ENCODE data around the gene RAP2C.

Gene RAP2C

GRCh38 chrX:132219343-132219768 lies at the start of gene RAP2C:
Gene RAP2C, minus strand, starts transcription at chrX:132219447. Its CDS starts 2,179 bp downstream, at chrX:132217268.
- DNase-seq = peak; percentile 40

DNA sequence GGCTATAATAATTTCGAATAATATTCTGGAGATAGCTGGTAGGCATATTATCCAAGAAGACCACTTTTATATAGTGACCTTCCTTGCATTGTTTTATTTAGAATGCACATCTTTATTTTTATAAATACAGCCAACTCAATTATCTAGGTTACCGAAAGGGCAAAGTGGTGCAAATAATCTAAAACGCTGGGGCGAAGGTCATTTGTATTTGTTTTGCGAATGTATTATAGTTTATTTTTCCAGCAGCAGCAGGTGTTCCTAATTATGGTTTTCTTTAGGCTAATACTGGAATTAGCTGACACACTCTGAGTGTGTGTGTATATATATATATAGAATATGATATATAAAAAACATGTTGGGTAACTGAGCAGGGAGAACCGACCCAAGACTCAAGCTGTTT lies 48.1 kb upstream of the RAP2C start:
- no peak for DNase-seq

DNA sequence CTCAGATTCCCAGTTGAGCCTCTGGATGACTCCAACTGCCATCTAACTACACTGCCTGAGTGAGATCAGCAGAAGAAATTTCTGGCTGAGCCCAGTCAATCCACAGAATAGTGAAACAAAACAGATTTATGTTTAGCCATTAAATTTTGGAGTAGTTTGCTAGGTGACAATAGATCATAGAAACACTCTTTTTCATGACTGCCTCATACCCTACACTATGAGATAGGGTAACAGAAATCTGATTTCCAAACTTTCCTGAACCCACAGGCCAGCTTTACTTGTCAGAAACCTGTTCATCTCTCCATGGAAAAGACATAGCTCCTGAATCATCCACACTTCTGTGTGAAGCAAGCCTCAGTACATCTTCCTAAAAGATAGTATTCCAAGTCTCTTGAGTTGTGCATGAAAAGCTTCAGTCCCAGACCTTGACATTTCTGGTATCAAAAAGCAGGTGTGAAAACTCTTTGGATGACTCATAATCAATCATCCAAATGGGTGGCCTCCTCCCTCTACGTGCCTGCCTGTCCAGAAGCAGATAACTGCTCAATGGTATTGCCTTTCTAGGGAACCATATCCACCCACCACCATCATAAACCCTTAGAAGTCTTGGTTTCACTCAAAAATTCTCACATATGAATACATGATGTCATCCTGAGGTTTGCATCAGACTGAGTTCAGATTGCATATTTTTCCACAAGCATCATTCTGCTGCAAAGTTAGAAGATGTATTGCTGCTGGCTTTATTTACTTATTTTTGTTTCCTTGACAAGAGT lies 47.5 kb upstream of the RAP2C start:
- no peak for DNase-seq

GRCh38 chrX:132263127-132263526 lies 43.9 kb upstream of the RAP2C start:
- DNase-seq = no peak

DNA sequence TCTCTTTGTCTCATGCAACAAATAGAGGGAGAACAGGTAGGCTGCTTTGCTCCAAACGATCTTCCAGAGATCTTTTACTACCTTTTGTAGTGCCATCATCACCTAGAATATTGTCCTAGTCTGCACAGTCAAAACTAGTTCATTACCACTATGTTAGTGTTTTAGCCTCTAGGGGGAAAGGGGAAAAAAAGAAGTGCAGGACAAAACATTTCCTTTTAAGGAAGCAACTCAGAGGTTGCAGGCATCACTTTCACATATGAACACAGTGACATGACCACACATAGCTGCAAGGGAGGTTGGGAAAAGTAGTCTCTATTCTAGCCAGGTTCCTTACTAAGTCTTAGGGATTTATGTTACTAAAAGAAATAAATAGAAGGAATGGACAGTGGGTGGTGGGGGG lies 39.3 kb upstream of the RAP2C start:
- no peak for DNase-seq

DNA sequence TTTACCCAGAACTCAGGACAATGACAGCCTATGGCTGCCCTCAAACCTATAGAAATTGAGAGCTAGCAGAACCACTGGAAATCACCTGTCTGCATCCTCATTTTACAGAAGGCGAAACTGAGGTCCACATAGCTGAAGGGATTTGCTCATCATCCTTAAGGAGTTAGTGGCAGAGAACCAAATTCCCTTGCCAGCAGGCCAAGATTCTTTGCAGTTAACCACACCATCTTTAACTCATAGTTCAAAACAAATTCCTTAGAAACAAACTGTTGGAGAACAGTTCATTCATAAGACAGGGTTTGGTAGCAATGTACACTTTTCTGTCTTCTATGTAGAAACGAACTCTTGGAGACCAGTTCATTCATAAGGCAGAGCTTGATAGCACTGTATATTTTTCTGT lies 37.9 kb upstream of the RAP2C start:
- DNase-seq = no peak

DNA sequence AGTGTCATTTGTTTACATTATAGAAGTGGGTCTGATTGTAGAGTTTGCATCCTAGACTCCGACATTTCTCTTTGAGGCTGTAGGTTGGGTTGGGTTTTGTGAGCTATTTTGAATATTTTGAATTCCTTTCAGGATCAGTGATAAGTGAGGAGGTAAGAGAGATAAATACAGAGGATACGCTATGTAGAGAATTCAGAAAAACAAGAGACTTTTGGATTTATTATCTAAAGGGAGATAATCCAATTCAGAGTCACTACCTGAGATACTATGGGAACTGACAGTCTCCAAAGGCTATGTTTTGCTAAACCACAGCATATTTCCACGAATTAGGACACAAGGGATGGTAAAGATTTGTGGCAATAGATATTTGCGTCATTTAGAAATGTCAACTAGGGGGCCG lies 16.9 kb upstream of the RAP2C start:
- DNase-seq = no peak

- DNase-seq = no peak
These were observed 16.2 kb upstream of the RAP2C start for GRCh38 chrX:132235488-132235887.

GRCh38 chrX:132231587-132231986 lies 12.3 kb upstream of the RAP2C start:
- no peak for DNase-seq

DNA sequence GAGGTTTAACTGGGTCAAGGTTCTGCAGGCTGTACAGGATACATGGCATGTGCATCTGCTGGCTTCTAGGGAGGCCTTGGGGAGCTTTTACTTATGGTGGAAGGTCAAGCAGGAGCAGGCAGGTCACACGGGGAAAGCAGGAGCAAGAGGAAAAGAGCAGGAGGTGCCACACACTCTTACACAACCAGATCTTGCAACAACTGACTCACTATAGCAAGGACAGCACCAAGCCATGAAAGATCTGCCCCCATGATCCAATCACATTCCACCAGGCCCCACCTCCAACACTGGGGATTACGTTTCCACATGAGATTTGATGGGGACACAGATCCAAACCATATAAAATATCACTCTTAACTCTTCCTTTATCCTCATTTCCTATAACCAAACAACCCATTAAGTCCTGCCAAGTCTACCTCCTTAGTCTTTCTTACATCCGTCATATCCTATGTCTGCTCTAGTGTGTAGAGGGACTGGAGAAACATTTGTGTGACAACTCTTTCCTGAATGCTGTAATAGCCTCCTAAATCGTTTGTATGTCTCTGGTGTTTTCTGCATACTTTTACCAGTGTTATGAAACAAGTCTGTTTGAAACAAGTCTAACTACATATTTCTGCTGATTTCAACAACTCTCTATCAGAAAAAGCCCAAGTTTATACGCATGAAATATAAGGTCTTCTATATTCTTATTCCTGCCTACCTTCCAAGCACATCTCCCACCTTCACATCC lies 8.3 kb upstream of the RAP2C start:
- DNase-seq = no peak

DNA sequence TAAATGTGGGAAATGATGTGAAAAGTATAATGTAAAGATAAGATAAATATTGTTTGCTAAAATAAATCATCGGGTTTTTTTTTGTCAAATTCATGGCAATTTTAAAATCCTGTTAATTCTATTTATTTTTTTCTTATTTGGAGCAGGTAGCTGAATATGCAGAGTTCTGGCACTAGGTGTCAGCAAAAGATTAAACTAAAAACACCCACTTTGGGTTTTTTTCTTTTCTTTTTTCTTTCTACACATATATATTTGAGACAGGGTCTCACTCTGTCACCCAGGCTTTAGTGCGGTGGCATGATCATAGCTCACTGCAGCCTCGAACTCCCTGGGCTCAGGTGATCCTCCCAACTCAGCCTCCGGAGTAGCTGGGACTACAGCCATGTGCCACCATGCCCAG lies 6.9 kb upstream of the RAP2C start:
- peak; percentile 7 for DNase-seq

- peak; percentile 59 for DNase-seq
These were observed 991 bp downstream of the RAP2C start for GRCh38 chrX:132218100-132218812.

DNA sequence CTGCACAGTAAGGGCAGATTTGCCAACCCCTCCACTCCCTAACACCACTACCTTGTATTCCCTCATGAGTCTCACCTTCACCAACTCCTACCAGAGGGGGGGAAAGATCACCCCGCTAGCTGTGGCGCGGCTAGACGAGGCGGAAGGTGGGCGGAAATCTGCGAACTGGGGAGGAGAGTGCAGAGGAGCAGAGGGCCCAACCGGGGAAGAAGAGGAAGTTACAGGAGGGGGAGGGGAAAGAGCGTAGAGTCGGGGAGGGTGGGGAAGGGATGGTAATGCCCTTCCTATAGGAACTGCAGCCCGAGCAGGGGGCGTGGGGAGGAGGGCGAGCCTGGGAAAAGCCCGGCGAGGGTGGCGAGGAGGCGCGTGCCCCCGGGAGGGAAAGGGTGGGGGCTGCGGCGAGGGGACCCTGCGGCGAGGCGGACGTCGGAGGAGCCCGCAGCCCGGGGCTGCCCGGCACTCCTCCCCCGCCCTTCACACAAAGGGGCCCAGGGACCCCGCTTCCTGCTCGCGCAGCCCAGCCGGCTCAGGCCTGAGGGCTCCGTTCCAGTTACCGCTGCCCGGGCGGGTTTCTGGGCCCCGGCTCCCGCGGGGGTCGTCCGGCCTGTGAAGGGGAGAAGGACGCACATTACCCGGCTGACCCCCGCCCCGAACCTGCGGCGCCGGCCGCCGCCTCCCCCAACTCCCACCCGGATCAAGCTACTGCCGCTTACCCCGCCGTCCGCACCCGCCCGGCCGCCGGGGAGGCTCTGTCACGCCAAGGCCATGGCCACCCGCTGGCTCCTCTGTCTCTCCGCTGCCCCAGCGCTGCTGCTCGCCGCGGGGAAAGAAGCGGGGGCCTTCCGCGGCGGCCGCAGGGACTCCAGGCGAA lies 1.8 kb downstream of the RAP2C start:
- peak; percentile 67 for DNase-seq

- DNase-seq = no peak
These were observed 2.4 kb downstream of the RAP2C start for GRCh38 chrX:132216806-132217202.

GRCh38 chrX:132216283-132216682 lies 3.0 kb downstream of the RAP2C start:
- no peak for DNase-seq

DNA sequence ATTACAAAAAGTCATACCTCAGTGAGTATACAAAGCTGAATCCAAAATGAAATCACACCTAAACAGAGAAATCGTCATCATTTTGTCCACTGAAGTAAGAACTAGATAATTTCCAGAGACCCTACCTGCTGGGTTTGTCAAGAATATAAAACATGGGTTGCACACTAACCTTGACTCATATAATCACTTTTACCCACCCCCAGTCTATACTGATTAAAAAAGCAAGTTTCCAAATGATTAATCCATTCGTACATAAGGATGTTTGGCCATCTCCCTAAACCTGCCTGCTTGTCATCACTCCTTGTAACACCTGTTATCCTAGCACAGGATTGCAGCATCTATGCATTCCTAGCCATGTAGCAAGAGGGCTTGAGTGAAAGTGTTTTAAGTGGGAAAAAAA lies 4.7 kb downstream of the RAP2C start:
- DNase-seq = no peak

GRCh38 chrX:132209527-132209926 lies 9.7 kb downstream of the RAP2C start:
- DNase-seq = no peak

GRCh38 chrX:132208422-132208821 lies 10.8 kb downstream of the RAP2C start:
- no peak for DNase-seq

GRCh38 chrX:132207996-132208395 lies 11.3 kb downstream of the RAP2C start:
- no peak for DNase-seq

- no peak for DNase-seq
These were observed 13.0 kb downstream of the RAP2C start for GRCh38 chrX:132206259-132206658.

DNA sequence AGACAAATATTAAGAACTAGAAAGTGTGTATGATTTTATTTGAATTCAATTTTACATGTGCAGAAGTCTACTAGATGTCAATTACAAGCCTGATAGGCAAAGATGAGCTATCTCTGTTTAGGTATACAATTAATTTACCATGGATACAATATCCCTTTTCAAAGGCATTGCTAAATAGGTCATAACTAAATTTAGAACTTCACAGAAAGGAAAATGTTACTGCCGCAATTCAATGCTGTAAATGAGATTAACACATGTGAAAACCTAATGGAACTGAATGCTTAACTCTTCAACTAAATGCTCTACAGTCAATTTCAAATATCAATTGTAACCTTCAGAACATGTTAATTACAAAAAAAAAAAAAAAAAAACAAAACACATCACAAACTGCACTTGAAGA lies 14.6 kb downstream of the RAP2C start:
- no peak for DNase-seq

GRCh38 chrX:132200976-132201375 lies 18.3 kb downstream of the RAP2C start:
- DNase-seq = no peak

DNA sequence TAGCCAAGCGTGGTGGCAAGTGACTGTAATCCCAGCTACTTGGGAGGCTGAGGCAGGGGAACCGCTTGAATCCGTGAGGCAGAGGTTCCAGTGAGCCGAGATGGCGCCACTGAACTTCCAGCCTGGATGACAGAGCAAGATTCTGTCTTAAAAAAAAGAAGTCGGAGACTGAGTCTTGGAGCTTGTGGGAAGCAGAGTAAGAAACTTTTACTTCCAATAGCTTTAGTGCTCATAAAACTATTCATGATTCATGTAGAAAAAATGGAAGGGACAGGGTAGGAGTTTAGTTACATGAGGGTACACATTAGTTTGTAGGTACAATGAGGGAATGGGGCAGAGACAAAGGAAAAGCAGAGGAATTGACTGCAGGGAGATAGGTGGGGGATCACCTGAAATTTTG lies 19.3 kb downstream of the RAP2C start:
- no peak for DNase-seq
